Esophagus muscularis mucosa (tissue), 4 donors: ENCODE measurements around the gene JADE1. TPM values are rescaled to one million over a fixed set of nuclear protein-coding genes. Genes with fewer than 3 reads are reported as not detected.

Experiments used
- DNase-seq: peaks from one replicate; pipeline ENCODE4 v3.0.0-alpha.2; 2017; ENCODE audit errors: extremely low spot score
- H3K27ac ChIP-seq, 4 donors: fragments of 200-600 bp; sonication (generic); replicated peaks in 1 of 4; 1 replicate in 3 of 4; 2 replicates in 1 of 4; pipeline ENCODE4 v1.5.1; 2016 to 2019; ENCODE audit warnings: mild to moderate bottlenecking in 1 of 4
- H3K27me3 ChIP-seq, 4 donors: fragments of 200-600 bp; sonication (generic); one replicate each; pipeline versions ENCODE4 v1.5.1 to v1.6.0; 2016 to 2019
- H3K36me3 ChIP-seq, 4 donors: fragments of 200-600 bp; sonication (generic); one replicate each; pipeline ENCODE4 v1.5.1; 2016 to 2019
- H3K4me1 ChIP-seq, 4 donors: fragments of 200-600 bp; sonication (generic); one replicate each; pipeline ENCODE4 v1.5.1; 2016 to 2019
- H3K4me3 ChIP-seq, 4 donors: fragments of 200-600 bp; sonication (generic); 1 replicate in 2 of 4; 2 replicates in 2 of 4; pipeline ENCODE4 v1.5.1; 2016 to 2019; ENCODE audit warnings: mild to moderate bottlenecking in 4 of 4, moderate library complexity in 1 of 4
- H3K9me3 ChIP-seq, 4 donors: fragments of 200-600 bp; sonication (generic); 1 replicate in 3 of 4; 2 replicates in 1 of 4; pipeline ENCODE4 v1.5.1; 2016 to 2019
- EP300 ChIP-seq: sonication (generic); formaldehyde crosslinking; IDR thresholded peaks from one replicate; pipeline ENCODE4 v1.6.1; 2017; ENCODE audit warnings: antibody characterized with exemption
- POLR2A ChIP-seq: fragments of 450-650 bp; IDR thresholded peaks from one replicate; pipeline ENCODE4 v1.6.1; 2017; ENCODE audit warnings: antibody characterized with exemption, moderate library complexity, mild to moderate bottlenecking, low read depth
- POLR2AphosphoS5 ChIP-seq, 2 donors: sonication (generic); formaldehyde crosslinking; IDR thresholded peaks; one replicate each; pipeline ENCODE4 v1.6.1; 2017; ENCODE audit warnings: antibody characterized with exemption in 2 of 2
- WGBS: methylation state at CpG from one replicate; pipeline ENCODE4 v1.1.5; 2018; 5-methylcytosine and 5-hydroxymethylcytosine counted together
- intact Hi-C: fragments of 100-400 bp; cut with DNase I; formaldehyde crosslinking; loops from one replicate; pipeline ENCODE4 v1.15.1; 2023
- total RNA-seq, 4 donors: library from RNA; depleted of rRNA; stranded (reverse); fragments of >200 nt; gene quantifications; one replicate each; pipeline versions ENCODE4 v1.1.0 to v1.2.1, GENCODE V29; 2016
- TF ChIP-seq, protein P1 (sequence below), 3 experiments: fragments of 200-600 bp in 2 of 3; fragments of 450-650 bp in 1 of 3; sonication (generic) in 2 of 3; IDR thresholded peaks; one replicate each; pipeline ENCODE4 v1.5.1; 2017 to 2019; ENCODE audit warnings: antibody characterized with exemption in 3 of 3, mild to moderate bottlenecking in 2 of 3, moderate library complexity in 1 of 3

JADE1 gene
- total RNA-seq, 4 donors from 2014 or later: 40.8 to 60.1 (median 52.0) TPM

DNA sequence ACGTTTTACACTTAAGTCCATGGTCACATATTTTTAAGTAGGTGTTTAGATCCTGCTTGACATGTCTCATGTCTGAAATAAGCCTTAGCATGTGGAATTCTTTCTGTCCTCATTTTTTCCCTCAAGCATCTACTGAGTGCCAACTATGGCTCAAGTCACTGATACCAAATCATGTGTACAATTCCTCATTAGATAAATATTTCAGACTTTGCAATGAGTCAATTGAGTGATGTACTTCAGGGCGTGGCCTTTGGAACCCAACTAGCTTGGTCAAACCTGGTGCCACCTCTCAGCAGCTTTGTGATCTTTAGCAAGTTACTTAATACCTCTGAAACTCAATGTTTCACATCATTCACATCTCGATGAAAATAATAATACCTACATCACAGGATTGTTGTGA, 12.6 kb upstream of the JADE1 start:
- Histone ChIP-seq H3K36me3 (no peaks in the 10 kb centered on the region), H3K27ac (no peak overlapping the region), H3K27me3 (no peaks in the 10 kb centered on the region), H3K9me3 (no peaks in the 10 kb centered on the region), H3K4me1 (peaks cover 0 to 12% (median 10%) of the 10 kb centered on the region in 4 donors), H3K4me3 (no peak overlapping the region)
- DNase-seq: no peak
- WGBS: 90% methylated on average over 3 of the region's 3 CpGs
- TF ChIP-seq, protein P1, sequence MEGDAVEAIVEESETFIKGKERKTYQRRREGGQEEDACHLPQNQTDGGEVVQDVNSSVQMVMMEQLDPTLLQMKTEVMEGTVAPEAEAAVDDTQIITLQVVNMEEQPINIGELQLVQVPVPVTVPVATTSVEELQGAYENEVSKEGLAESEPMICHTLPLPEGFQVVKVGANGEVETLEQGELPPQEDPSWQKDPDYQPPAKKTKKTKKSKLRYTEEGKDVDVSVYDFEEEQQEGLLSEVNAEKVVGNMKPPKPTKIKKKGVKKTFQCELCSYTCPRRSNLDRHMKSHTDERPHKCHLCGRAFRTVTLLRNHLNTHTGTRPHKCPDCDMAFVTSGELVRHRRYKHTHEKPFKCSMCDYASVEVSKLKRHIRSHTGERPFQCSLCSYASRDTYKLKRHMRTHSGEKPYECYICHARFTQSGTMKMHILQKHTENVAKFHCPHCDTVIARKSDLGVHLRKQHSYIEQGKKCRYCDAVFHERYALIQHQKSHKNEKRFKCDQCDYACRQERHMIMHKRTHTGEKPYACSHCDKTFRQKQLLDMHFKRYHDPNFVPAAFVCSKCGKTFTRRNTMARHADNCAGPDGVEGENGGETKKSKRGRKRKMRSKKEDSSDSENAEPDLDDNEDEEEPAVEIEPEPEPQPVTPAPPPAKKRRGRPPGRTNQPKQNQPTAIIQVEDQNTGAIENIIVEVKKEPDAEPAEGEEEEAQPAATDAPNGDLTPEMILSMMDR (IDR thresholded peaks at IDR 0.05): no peak
- intact Hi-C loops: no loop called here

DNA sequence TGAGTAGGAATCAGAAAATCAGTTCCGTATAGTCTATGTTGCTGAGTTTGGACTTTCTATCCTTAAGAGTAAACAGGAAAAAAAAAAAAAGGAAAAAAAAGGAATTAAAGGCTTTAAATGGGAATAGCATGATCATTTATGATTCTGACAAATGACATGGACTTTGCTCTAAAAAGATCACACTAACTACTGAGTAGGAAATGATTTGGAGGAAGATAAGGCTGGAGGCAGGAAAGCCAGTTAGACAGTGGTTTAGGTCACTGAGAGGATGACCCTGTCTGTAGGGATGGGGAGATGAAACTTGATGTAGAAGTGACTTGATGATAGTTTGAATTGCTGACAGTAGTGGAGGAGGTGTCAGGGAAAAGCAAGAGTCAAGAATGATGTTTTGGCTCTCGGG, 9.2 kb upstream of the JADE1 start:
- H3K36me3 ChIP-seq: no peaks in the 10 kb centered on the region
- H3K4me1 ChIP-seq: no peaks in the 10 kb centered on the region
- no peaks in the 10 kb centered on the region for H3K27me3 ChIP-seq
- TF ChIP-seq EP300: no peak
- no peak for TF ChIP-seq POLR2A
- TF ChIP-seq POLR2AphosphoS5 (IDR thresholded peaks at IDR 0.05): no peak
- TF ChIP-seq, protein P1 (IDR thresholded peaks at IDR 0.05): no peak
- no peaks in the 10 kb centered on the region for H3K9me3 ChIP-seq
- 92% methylated on average over 2 of the region's 2 CpGs for WGBS
- intact Hi-C loops: no loop called here
- H3K27ac ChIP-seq: no peak overlapping the region
- no peak overlapping the region for H3K4me3 ChIP-seq
- DNase-seq: no peak

DNA sequence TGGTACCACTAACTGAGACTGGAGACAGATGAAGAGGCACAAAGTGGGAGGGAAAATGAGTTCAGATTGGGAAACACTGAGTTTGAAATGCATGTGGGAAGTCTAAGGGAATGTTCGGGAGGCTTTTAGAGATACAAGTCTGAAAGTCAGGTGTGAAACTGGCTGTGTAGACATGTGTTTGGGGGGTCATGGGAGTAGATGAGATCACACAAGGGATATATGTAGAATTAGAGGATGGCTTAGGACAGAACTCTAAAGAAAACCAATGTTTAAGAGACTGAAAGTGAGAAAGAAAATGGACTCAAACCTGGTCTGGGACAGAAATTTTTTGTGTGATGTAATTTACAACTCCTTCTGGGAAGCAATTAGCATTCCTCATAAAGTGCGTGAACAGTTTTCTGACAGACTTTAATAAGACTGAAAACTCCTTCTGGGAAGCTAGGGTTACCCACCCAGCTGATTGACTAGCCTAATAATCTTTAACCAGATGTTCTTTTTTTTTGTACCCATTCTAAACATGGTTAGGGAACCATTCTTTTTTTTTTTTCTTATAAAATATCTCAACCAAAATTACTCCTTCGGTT, 8.7 kb upstream of the JADE1 start:
- H3K36me3 ChIP-seq: no peaks in the 10 kb centered on the region
- no peak overlapping the region for H3K27ac ChIP-seq
- H3K4me3 ChIP-seq: no peak overlapping the region
- H3K9me3 ChIP-seq: no peaks in the 10 kb centered on the region
- no peaks in the 10 kb centered on the region for H3K4me1 ChIP-seq
- DNase-seq: no peak
- 88% methylated on average over 3 of the region's 3 CpGs for WGBS
- intact Hi-C loops: no loop called here
- H3K27me3 ChIP-seq: no peaks in the 10 kb centered on the region
- TF ChIP-seq POLR2A (no peak), POLR2AphosphoS5 (IDR thresholded peaks at IDR 0.05) (no peak), EP300 (no peak)
- TF ChIP-seq, protein P1 (IDR thresholded peaks at IDR 0.05): no peak

DNA sequence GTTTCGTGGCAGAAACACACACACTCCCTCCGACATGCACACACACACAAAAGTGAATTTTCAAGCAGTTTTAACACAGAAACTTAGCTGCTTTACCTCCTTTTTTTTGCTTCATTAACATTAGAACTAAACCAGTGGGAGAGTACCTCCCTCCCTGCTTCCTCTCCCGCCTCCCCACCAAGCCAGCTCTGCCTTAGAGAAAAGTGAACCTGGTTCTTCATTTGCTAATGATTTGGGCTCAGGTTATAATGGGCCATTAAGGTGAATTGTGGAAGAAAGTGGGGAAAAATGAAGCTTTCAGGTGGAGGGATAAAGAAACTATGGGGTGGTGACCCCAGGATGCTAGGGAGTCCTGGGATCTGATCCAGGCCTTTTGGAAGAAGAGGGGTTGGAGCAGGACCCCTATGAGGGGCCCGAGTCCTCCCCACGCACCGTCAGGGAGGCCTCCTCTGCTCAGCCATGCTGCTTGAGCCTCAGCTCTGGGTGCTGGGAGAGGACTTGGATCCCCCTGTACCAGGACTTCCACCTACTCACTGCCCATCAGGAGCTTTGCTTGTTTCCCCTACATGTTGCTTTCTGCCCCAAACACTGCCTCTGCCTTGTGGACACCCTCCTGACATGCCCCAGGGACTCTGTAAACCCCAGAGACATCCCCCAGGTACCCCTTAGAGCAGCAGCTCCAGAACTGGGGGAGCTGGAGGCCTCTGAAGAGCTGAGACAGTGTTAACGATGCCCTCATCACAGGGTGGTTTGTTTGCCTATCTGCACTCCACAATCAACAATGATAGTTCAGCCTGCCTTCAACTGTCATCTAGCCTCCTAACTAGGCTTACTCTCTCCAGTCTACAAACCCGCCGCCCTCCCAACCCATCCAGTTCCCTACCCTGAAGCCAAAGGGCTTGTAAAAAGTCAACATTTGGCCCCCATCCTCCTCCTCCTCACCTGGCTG, 6.5 kb upstream of the JADE1 start:
- Histone ChIP-seq H3K9me3 (no peaks in the 10 kb centered on the region), H3K4me3 (no peak overlapping the region), H3K4me1 (no peaks in the 10 kb centered on the region), H3K36me3 (no peaks in the 10 kb centered on the region), H3K27ac (no peak overlapping the region), H3K27me3 (no peaks in the 10 kb centered on the region)
- WGBS: 88% methylated on average over 9 of the region's 9 CpGs
- intact Hi-C loops: no loop called here
- DNase-seq: no peak
- no peak for TF ChIP-seq POLR2AphosphoS5 (IDR thresholded peaks at IDR 0.05)
- TF ChIP-seq, protein P1 (IDR thresholded peaks at IDR 0.05): no peak
- TF ChIP-seq EP300: no peak
- TF ChIP-seq POLR2A: no peak
